Activated CD4-positive, alpha-beta T cell treated with anti-CD3 and anti-CD28 coated beads, Interleukin-2, amount 50 U/mL, for 16 hours (primary cell): ENCODE measurements around the gene TASOR2.

ENCODE experiments used
- DNase-seq: peaks from one replicate; pipeline ENCODE4 v3.0.0-alpha.2; 2020

Gene TASOR2

DNA sequence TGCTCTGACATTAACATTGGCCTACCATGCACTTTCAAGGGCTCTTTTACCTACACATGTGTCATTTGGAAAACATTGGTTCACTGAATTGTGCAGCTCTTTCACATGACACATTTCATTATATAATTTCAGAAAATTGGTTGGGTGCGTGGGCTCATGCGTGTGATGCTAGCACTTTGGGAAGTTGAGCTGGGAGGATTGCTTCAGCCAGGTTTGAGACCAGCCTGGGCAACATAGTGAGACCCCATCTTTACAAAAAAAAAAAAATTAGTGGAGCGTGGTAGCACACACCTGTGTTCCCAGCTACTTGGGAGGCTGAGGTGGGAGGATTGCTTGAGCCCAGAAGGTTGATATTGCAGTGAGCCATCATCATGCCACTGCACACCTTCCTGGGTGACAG, 3.9 kb downstream of the TASOR2 start:
- DNase-seq = no peak

DNA sequence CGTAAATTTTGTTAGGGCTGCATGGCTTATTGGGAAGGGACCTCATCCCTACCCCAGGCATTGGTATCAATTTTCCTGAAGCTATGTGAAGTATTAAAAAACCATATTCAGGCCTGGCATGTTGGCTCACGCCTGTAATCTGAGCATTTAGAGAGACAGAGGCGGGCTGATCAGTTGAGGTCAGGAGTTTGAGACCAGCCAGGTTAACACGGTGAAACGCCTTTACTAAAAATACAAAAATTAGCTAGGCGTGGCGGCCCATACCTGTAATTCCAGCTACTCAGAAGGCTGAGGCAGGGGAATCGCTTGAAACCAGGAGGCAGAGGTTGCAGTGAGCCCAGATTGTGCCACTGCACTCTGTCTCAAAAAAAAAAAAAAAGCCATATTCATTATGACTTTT, 7.1 kb downstream of the TASOR2 start:
- no peak for DNase-seq

DNA sequence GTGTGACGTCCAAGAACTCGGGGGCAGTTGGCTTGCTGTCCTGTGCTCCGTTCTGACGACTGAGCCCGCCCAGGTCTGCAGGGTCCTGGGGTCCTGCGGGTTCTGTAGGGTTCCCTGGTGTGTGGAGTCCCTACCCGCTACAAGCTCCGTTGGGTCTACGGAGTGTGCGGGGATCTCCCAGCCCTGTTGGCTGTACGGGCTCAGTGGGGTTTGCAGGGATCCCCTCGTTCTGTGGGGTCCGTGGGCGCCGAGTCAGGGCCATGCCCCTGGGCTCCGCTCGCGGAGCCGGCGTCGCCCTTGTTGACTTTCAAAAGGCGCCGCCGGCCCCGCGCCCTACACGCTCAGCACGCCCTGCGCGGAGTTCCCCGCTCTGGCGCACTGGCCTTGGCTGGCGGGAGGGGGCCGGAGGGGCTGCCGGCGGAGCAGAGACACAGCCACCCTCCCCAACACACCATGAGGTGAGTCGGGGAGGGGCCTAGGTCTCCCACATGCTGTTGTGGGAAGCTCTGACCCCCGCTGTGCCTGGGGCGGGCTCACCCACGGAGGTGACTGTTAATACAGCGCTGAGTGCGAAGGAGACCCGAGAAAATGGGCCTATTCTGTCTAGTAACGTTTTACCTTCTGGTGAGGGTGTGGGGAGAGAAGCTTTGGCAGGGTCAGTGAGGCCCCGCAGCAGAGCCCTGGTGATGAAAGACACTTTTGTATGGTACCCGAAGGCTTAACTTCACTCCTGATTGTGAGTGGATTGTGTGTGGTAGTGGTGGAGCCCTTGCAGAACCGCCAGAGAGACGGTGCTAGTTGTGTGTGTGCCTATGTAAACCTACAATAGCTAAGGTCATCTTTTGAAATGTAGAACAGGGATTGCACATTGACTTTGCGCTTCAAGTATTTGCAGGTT, 8.1 kb downstream of the TASOR2 start:
- DNase-seq = peak; percentile 47

DNA sequence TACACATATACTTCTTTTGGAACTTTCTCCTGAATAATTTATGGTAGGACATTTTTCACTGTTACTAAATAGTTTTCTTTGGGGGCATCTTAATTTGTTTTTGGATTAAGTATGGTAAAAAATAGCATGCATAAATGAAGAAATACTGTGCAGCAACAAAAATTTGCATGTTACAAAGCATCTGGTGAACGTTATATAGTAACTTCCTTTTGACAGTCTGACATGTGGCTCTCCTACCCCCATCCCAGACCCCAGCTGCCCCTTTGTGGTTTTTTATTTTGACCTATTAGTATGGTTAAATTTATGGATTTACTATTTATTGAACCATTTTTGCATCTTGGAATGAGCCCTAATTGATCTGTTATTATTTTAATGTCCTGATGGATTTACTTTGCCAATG, 9.9 kb downstream of the TASOR2 start:
- no peak for DNase-seq

DNA sequence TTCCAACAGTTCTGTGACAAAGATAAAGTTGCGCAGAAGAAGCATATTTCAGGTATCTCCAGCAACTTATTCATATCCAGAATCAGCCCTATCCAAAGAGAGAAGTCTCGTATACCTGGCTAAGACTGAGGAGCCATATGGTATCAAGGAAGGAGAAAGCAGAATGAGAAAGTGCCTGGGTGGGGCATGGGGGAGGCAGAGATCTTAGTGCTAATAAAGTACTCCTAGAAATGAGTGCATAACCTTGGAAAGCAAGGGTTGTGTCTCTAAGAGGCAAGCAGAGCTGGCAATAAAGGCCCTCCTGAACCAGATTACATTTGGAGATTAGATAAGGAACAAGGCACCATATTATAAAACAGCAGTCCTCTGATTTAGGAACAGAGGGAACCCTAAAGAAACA, 12.7 kb downstream of the TASOR2 start:
- DNase-seq = no peak

DNA sequence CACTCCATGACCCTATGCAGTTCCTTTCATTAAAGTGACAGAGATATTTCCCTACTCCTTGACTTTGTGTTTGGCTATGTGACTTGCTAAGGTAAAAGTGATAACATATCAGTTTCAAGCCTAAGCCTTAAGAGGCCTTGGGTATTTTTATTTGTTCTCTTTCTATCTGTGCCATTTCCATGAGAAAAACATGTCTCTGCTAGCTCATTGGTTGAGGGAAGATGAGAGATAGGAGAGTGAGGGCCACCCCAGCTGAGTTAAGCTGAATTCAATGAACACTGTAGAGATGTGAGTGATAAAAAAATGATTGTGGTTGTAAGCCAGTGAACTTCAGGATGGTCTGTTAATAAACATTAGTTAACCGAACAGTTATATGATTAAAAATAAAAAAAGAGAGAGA, 13.4 kb downstream of the TASOR2 start:
- no peak for DNase-seq

- DNase-seq = no peak
Measured at GRCh38 chr10:5708356-5708755, 23.7 kb downstream of the TASOR2 start.

DNA sequence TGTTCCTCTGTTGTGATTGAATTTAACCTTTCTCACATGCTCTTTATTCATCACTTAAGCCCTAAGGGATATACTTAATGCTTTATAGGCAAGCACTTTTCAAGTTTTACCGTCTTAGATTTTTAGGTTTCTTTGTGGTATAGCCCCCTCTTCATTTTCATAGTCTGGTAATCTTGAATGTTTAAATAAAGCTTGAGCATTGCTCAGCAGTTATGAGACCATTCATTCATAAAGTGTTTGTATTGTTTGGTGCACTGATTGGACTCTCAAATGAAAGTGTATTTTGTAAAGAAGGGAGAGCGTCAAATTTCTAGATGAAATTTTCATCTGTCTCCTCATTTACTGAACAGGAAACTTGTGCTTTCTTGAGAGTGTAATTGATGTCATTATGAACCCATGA, 25.2 kb downstream of the TASOR2 start:
- no peak for DNase-seq

DNA sequence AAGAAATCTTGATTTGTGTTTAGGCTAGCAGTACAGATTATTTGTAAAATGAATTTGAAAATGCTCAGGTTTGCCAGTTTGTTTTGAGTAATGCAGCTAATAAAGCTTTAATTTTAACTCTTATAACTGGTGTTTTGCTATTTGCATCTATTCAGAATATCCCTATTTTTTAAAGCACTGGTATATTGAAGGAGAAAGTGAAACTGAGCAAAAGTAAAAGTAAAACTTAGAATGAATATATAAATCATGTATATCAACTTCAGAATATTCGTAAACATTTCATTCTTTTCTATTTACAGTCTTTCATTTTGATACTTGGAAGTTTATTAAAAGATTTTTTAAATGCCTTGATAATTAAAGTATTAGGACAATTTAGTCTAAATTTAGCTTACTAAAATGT, 26.2 kb downstream of the TASOR2 start:
- no peak for DNase-seq

DNA sequence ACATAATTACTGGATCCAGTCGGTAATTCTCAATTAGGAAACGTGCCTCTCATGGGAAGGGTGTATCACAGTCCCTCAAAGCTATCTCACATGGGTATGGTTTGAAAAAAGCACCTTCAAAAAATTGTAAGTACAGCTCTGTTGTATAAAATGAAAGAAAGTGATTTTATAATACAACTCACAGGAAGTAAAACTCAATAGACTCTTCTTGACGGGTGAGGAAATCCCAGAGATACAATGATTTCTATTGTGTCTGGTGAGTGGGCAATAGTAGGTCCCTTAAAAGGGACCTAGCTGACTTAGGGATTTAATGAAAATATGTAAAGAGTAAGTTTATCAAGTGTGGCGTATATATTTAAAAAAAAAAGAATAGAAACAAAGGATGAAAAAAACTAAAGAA, 27.0 kb downstream of the TASOR2 start:
- no peak for DNase-seq

DNA sequence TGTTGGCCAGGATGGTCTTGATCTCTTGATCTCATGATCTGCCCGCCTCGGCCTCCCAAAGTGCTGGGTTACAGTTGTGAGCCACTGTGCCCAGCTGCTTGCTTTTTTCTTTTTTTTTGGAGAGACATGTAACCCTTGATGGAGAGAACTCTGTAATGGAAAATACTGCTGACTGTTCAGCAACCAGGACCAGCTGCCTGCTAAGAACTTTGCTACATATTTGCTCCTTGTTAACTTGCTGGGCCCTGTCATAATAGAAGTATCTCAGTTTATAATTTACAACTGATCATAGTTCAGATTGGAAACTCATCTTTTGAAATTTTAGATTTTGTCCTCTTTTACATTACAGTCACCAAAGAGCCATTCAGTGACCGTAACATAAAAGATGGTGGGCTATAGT, 34.9 kb downstream of the TASOR2 start:
- no peak for DNase-seq

- no peak for DNase-seq
Measured at GRCh38 chr10:5720182-5720581, 35.5 kb downstream of the TASOR2 start.

- no peak for DNase-seq
Measured at GRCh38 chr10:5723692-5724091, 39.1 kb downstream of the TASOR2 start.

GRCh38 chr10:5730766-5731165, 46.1 kb downstream of the TASOR2 start:
- no peak for DNase-seq

GRCh38 chr10:5731559-5731958, 46.9 kb downstream of the TASOR2 start:
- peak; percentile 45 for DNase-seq

GRCh38 chr10:5732141-5732540, 47.5 kb downstream of the TASOR2 start:
- DNase-seq = no peak
